Central memory CD8-positive, alpha-beta T cell (primary cell): Measurements from ENCODE around the gene DLX1.
A peak's percentile ranks its signal among the peaks of the same experiment; 100 is the strongest.

Experiments used
- ATAC-seq: fragments of 150-1000 bp; cut with Tn5 transposase; replicated peaks from 2 replicates; pipeline ENCODE4 v1.10.0; 2022; ENCODE audit warnings: mild to moderate bottlenecking, moderate FRiP score, moderate number of reproducible peaks; ENCODE audit not compliant: poor library complexity, severe bottlenecking; ENCODE audit errors: extremely low read depth
- DNase-seq, 2 donors: peaks; one replicate each; pipeline ENCODE4 v3.0.0; 2021; ENCODE audit warnings: low spot score in 2 of 2
- H3K27ac Mint-ChIP-seq: one replicate; pipeline ENCODE4 v1.8.0; 2022; ENCODE audit warnings: low read depth, mild to moderate bottlenecking, moderate library complexity, mixed read lengths
- H3K27me3 Mint-ChIP-seq: one replicate; pipeline ENCODE4 v1.8.0; 2022; ENCODE audit warnings: mixed read lengths
- H3K36me3 Mint-ChIP-seq: one replicate; pipeline ENCODE4 v1.8.0; 2022; ENCODE audit warnings: mild to moderate bottlenecking, moderate library complexity, mixed read lengths; ENCODE audit not compliant: insufficient read depth
- H3K4me1 Mint-ChIP-seq: one replicate; pipeline ENCODE4 v1.8.0; 2022; ENCODE audit warnings: mixed read lengths
- H3K4me3 Mint-ChIP-seq: one replicate; pipeline ENCODE4 v1.8.0; 2022; ENCODE audit warnings: mild to moderate bottlenecking, moderate library complexity, mixed read lengths
- H3K9me3 Mint-ChIP-seq: one replicate; pipeline ENCODE4 v1.8.0; 2022; ENCODE audit warnings: mixed read lengths

The DLX1 gene

GRCh38 chr2:172073518-172073917 lies 11.8 kb upstream of the DLX1 start:
- H3K4me1 Mint-ChIP-seq, result no peaks in the 10 kb centered on the region
- DNase-seq (no peak), ATAC-seq (no peak)
- H3K36me3 Mint-ChIP-seq, result no peaks in the 10 kb centered on the region
- peaks cover 25% of the 10 kb centered on the region for H3K27me3 Mint-ChIP-seq
- H3K4me3 Mint-ChIP-seq, result no peak overlapping the region
- no peaks in the 10 kb centered on the region for H3K9me3 Mint-ChIP-seq
- no peak overlapping the region for H3K27ac Mint-ChIP-seq

- Mint-ChIP-seq H3K27me3 (peaks cover 32% of the 10 kb centered on the region), H3K36me3 (no peaks in the 10 kb centered on the region), H3K27ac (no peak overlapping the region), H3K4me1 (no peaks in the 10 kb centered on the region), H3K9me3 (no peaks in the 10 kb centered on the region), H3K4me3 (no peak overlapping the region)
- ATAC-seq (no peak), DNase-seq (no peak)
Observed at GRCh38 chr2:172074254-172074653, 11.1 kb upstream of the DLX1 start.

- no peak for DNase-seq
Observed at GRCh38 chr2:172079416-172079815, 5.9 kb upstream of the DLX1 start.

GRCh38 chr2:172079838-172080640 lies 5.3 kb upstream of the DLX1 start:
- peaks cover 22% of the 10 kb centered on the region for H3K4me1 Mint-ChIP-seq
- no peaks in the 10 kb centered on the region for H3K9me3 Mint-ChIP-seq
- peaks cover 26% of the 10 kb centered on the region for H3K36me3 Mint-ChIP-seq
- DNase-seq (no peak), ATAC-seq (no peak)
- H3K27ac Mint-ChIP-seq, result no peak overlapping the region
- H3K27me3 Mint-ChIP-seq, result peaks cover 74% of the 10 kb centered on the region
- no peak overlapping the region for H3K4me3 Mint-ChIP-seq

More at GRCh38 chr2:172079416-172079815, 5.9 kb upstream of the DLX1 start:
- Mint-ChIP-seq H3K36me3 (peaks cover 21% of the 10 kb centered on the region), H3K27me3 (peaks cover 68% of the 10 kb centered on the region), H3K27ac (no peak overlapping the region), H3K4me3 (no peak overlapping the region), H3K4me1 (peaks cover 16% of the 10 kb centered on the region), H3K9me3 (no peaks in the 10 kb centered on the region)
- no peak for ATAC-seq

- ATAC-seq (no peak), DNase-seq (no peak)
- Mint-ChIP-seq H3K9me3 (no peaks in the 10 kb centered on the region), H3K27me3 (peaks cover 81% of the 10 kb centered on the region), H3K27ac (peak overlapping the region; percentile 68), H3K4me3 (no peak overlapping the region), H3K4me1 (peaks cover 29% of the 10 kb centered on the region), H3K36me3 (peaks cover 33% of the 10 kb centered on the region)
Observed at GRCh38 chr2:172080641-172081220, 4.6 kb upstream of the DLX1 start.

DNA sequence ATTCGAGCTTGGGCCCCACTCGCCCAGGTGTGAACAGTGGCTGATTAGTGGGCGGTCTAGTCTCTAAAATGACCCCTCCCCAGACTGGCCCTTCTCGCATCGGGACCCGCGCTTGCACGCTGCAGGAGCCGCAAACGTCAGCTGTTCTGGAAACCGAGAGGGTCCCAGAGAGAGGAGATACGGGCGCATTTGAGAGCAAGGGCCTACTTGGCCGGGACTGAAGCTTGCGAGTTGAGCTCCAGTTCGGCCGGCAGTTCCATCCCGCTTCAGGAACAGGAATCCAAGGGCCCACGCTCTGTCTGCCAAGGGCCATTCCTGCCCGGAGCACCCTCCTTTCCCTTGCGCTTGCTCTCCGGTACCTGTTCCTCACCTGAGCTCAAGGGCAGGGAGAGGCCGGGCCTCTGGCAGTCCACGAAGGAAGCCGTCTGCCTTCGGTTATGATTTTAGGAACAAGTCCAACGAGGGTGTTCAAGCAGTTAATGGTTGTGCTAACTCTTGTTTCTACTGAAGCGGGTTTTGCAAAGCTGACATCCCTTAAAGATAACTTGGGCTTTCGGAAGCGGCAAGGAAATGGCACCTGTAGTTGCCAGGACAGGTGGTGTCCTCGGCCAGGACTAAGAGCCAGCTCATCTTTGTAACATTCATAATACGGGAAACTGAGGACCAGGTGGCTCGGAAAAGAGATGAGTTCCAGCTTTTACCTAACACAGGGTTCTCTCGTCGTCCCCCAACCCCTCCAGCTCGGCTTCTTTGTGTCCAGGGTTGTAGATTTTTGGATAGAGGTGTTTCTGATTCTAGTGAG lies 3.9 kb upstream of the DLX1 start:
- Mint-ChIP-seq H3K36me3 (peaks cover 36% of the 10 kb centered on the region), H3K4me1 (peaks cover 33% of the 10 kb centered on the region), H3K27me3 (peaks cover 88% of the 10 kb centered on the region), H3K9me3 (no peaks in the 10 kb centered on the region), H3K4me3 (no peak overlapping the region), H3K27ac (peak overlapping the region; percentile 68)
- ATAC-seq (no peak), DNase-seq (no peak)

DNA sequence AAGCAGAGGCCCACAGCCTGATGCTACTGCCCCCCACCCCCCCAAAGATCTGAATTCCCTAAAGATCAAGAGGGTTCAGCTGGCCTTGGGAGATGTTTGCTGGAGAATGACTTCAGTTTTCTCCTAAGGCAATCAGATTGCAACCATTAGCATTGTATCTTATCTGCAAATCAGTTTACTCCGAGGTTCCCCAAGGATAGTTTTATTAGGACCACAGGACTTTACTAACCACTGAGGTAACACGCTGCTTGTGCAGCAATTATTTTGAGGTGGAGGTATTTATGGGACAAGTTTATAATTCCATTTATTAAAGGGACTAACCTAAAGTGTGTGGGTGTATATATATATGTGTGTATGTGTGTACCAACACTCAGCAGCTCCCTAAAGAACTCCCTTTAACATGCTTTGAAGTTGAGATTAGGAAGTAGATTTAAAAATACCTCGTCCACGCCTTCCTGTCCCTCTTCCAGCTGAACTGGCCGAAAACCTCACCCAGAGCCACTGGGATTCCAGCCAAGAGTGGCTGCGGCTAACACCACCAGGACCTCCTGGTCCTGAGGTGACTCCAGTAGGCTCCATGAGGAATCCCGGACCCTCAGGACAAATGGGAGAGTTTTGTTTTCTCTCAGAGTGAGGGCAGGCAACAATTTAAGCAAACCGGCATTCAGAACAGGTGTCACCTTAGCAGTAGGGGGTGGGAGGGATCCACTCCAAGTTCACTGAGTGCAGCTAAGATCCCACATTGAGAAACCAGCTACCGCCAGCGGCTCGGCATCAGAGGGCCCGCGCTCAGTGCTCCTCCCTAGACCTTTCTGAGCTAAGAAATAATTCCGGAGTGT lies 3.0 kb upstream of the DLX1 start:
- H3K4me1 Mint-ChIP-seq, result peaks cover 34% of the 10 kb centered on the region
- H3K27ac Mint-ChIP-seq, result no peak overlapping the region

DNA sequence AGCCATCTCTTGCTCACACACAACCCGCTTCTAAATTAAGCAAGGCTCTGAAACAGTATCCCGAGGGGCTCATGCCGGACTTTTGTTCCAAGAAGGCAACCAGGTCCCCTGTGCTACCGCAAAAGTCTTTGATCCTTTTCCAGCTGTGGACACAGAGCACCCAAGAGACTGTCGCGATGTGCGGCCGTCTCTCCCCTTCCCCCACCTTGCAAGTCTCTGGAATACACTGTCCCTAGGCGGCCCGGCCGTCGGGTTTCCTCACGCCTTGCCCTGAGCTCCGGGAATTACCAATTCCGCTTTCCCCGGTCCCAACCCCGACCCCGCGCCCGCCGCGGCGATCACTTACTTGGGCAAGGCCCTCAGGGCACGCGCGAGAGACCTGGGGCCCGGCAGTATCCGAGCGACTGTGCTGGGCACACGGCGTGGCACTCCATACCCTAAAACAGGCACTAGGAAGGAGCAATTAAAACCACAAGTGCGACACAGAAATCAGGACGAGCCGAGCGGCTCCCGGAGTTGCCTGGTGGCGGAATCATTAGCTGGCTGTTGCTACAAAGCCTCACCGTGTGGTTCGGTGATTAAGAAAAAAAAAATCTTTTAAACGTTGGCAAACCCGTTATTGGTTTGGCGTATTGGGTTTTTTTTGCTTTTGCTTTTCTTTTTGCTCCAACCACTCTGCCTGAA lies 2.2 kb upstream of the DLX1 start:
- H3K27ac Mint-ChIP-seq, result no peak overlapping the region
- peaks cover 51% of the 10 kb centered on the region for H3K36me3 Mint-ChIP-seq
- H3K9me3 Mint-ChIP-seq, result no peaks in the 10 kb centered on the region
- DNase-seq, result no peak
- H3K4me1 Mint-ChIP-seq, result peaks cover 39% of the 10 kb centered on the region
- H3K27me3 Mint-ChIP-seq, result peaks cover 100% of the 10 kb centered on the region
- no peak for ATAC-seq
- peak overlapping the region; percentile 73 for H3K4me3 Mint-ChIP-seq

More for the DNA sequence above, 3.0 kb upstream of the DLX1 start:
- ATAC-seq (no peak), DNase-seq (no peak)
- peak overlapping the region; percentile 29 for H3K4me3 Mint-ChIP-seq
- peaks cover 43% of the 10 kb centered on the region for H3K36me3 Mint-ChIP-seq
- no peaks in the 10 kb centered on the region for H3K9me3 Mint-ChIP-seq
- peaks cover 97% of the 10 kb centered on the region for H3K27me3 Mint-ChIP-seq

DNA sequence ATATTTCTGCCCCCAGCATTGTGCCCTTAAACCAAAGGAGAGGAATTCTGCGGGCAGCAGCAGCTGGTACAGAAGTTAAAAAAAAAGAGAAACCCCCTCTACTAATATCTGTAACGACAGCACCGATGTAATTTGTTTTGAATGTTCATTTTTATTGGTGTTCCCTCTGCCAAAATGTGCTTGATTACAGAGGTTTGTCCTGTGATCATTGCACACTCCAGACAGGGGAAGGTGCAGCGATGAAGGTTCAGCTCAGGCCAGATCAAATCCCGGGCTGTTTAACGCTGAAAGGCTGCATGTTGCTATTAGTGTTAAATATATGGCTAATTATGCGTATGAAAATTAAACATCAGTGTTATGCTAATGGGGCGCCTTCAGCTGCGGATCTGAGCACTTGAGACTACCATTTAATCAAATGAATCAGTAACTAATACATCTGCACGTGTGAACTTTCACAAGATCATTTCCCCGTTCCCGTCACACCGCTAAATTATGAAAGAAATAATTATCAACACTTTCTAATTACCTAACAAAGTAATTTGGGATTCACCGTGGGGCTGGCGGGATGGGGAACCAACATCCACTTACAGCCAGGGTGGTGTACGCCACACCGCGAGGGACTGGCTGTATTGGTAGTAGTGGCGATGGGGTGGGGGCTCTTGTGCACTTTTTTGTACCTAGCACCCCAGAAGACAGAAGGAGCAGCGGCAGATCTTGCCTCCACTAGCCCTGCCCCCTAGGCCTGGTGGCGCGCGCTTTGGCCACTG lies 1.5 kb upstream of the DLX1 start:
- no peaks in the 10 kb centered on the region for H3K9me3 Mint-ChIP-seq
- H3K36me3 Mint-ChIP-seq, result peaks cover 56% of the 10 kb centered on the region
- peaks cover 100% of the 10 kb centered on the region for H3K27me3 Mint-ChIP-seq
- no peak overlapping the region for H3K27ac Mint-ChIP-seq
- peaks cover 39% of the 10 kb centered on the region for H3K4me1 Mint-ChIP-seq
- peak overlapping the region; percentile 73 for H3K4me3 Mint-ChIP-seq
- DNase-seq (no peak), ATAC-seq (no peak)

DNA sequence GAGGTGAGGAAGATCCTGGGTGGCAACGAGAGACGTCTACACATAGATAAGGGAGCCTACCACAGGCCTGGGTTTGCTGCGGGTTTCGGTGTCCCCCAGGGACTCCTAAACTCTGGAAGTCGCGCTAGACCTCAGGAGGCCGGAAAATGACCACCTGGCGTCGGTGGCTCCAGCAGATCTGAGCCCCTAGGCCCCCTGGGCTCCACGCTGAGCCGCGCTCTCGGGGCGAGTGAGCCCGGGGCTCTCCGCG lies 987 bp upstream of the DLX1 start:
- Mint-ChIP-seq H3K36me3 (peaks cover 56% of the 10 kb centered on the region), H3K9me3 (no peaks in the 10 kb centered on the region)
- ATAC-seq, result no peak

GRCh38 chr2:172084645-172085459 lies 455 bp upstream of the DLX1 start:
- H3K9me3 Mint-ChIP-seq, result no peaks in the 10 kb centered on the region
- peak overlapping the region; percentile 73 for H3K4me3 Mint-ChIP-seq
- peaks cover 39% of the 10 kb centered on the region for H3K4me1 Mint-ChIP-seq
- ATAC-seq, result no peak
- DNase-seq, result peak in 1 of 2 donors; percentile 20
- H3K27me3 Mint-ChIP-seq, result peaks cover 99% of the 10 kb centered on the region
- H3K36me3 Mint-ChIP-seq, result peaks cover 54% of the 10 kb centered on the region
- peak overlapping the region; percentile 73 for H3K27ac Mint-ChIP-seq

More for the DNA sequence above, 987 bp upstream of the DLX1 start:
- Mint-ChIP-seq H3K27ac (no peak overlapping the region), H3K4me1 (peaks cover 39% of the 10 kb centered on the region), H3K4me3 (peak overlapping the region; percentile 73), H3K27me3 (peaks cover 99% of the 10 kb centered on the region)
- no peak for DNase-seq
